ENCODE results near the gene NSMF.
"Not testable (repeated sequence)": the region's sequence is repeated elsewhere in the genome, so short reads cannot be mapped to it uniquely, and the experiment has no call there.

NSMF gene

GRCh38 chr9:137422604-137423513, 36.3 kb downstream of the NSMF start, which contains the start of the genes EXD3 and NOXA1:
TSS of gene EXD3 (minus strand) at chr9:137423162. CDS start at chr9:137395357, 27,805 bp downstream.
TSS of gene NOXA1 (plus strand) at chr9:137423393. CDS start at chr9:137423530, 137 bp downstream.
- DNase-seq (ENCODE audit: low spot score in 2 of 2), result peak; percentile 84 to 96
- in situ Hi-C loops (cut with MboI; ENCODE audit: low sequenced_read_pairs), result no loop called here

GRCh38 chr9:137421838-137422603, 37.1 kb downstream of the NSMF start:
- peak overlapping the region; percentile 67 for H3K4me3 ChIP-seq
- DNase-seq (ENCODE audit: low spot score in 2 of 2), result peak in 1 of 2 experiments; percentile 9
- 0 out of 2 replicates have a peak, but pooled peaks cover 3% of the 10 kb centered on the region for H3K36me3 ChIP-seq (replicated peaks)
- in situ Hi-C loops (cut with MboI; ENCODE audit: low sequenced_read_pairs), result no loop called here
- peaks cover 18% of the 10 kb centered on the region for H3K4me1 ChIP-seq
- H3K27me3 ChIP-seq (ENCODE audit: low read depth), result no peaks in the 10 kb centered on the region
- H3K9me3 ChIP-seq, result no peaks in the 10 kb centered on the region

More at GRCh38 chr9:137422604-137423513, 36.3 kb downstream of the NSMF start, which contains the start of the genes EXD3 and NOXA1:
- no peaks in the 10 kb centered on the region for H3K27me3 ChIP-seq (ENCODE audit: low read depth)
- H3K4me1 ChIP-seq, result peaks cover 10% of the 10 kb centered on the region
- peak within 1 kb of the TSS; percentile 67 for H3K4me3 ChIP-seq
- H3K9me3 ChIP-seq, result no peaks in the 10 kb centered on the region
- 0 out of 2 replicates have a peak, but pooled peaks cover 3% of the 10 kb centered on the region for H3K36me3 ChIP-seq (replicated peaks)

- no peaks in the 10 kb centered on the region for H3K9me3 ChIP-seq
- no peaks in the 10 kb centered on the region for H3K27me3 ChIP-seq (ENCODE audit: low read depth)
- H3K4me1 ChIP-seq, result peaks cover 18% of the 10 kb centered on the region
- H3K36me3 ChIP-seq (replicated peaks), result 0 out of 2 replicates have a peak, but pooled peaks cover 3% of the 10 kb centered on the region
- H3K4me3 ChIP-seq, result peak overlapping the region; percentile 31
- peak in 1 of 2 experiments; percentile 55 for DNase-seq (ENCODE audit: low spot score in 2 of 2)
- in situ Hi-C loops (cut with MboI; ENCODE audit: low sequenced_read_pairs), result no loop called here
Observed at GRCh38 chr9:137417161-137418021, 41.7 kb downstream of the NSMF start.

- no peaks in the 10 kb centered on the region for H3K27me3 ChIP-seq (ENCODE audit: low read depth)
- H3K36me3 ChIP-seq (replicated peaks), result 0 out of 2 replicates have a peak, but pooled peaks cover 3% of the 10 kb centered on the region
- DNase-seq (ENCODE audit: low spot score in 2 of 2), result no peak
- peaks cover 18% of the 10 kb centered on the region for H3K4me1 ChIP-seq
- in situ Hi-C loops (cut with MboI; ENCODE audit: low sequenced_read_pairs), result no loop called here
- H3K9me3 ChIP-seq, result no peaks in the 10 kb centered on the region
- H3K4me3 ChIP-seq, result peak overlapping the region; percentile 31; the same call in 1 of the 2 replicates
Observed at GRCh38 chr9:137416563-137417151, 42.5 kb downstream of the NSMF start.

- Histone ChIP-seq H3K27me3 (ENCODE audit: low read depth) (no peaks in the 10 kb centered on the region), H3K36me3 (replicated peaks) (0 out of 2 replicates have a peak, but pooled peaks cover 3% of the 10 kb centered on the region), H3K4me1 (peaks cover 18% of the 10 kb centered on the region), H3K9me3 (no peaks in the 10 kb centered on the region), H3K4me3 (no peak overlapping the region)
- in situ Hi-C loops (cut with MboI; ENCODE audit: low sequenced_read_pairs), result no loop called here
- DNase-seq (ENCODE audit: low spot score in 2 of 2), result no peak
Observed at GRCh38 chr9:137416006-137416562, 43.0 kb downstream of the NSMF start.

GRCh38 chr9:137415451-137415850, 43.7 kb downstream of the NSMF start:
- H3K4me1 ChIP-seq, result peaks cover 18% of the 10 kb centered on the region
- in situ Hi-C loops (cut with MboI; ENCODE audit: low sequenced_read_pairs), result no loop called here

GRCh38 chr9:137412431-137412830, 46.7 kb downstream of the NSMF start:
- Histone ChIP-seq H3K27me3 (ENCODE audit: low read depth) (no peaks in the 10 kb centered on the region), H3K4me1 (peaks cover 4% of the 10 kb centered on the region), H3K9me3 (no peaks in the 10 kb centered on the region), H3K36me3 (replicated peaks) (no peaks in the 10 kb centered on the region), H3K4me3 (no peak overlapping the region)
- no peak for DNase-seq (ENCODE audit: low spot score in 2 of 2)
- in situ Hi-C loops (cut with MboI; ENCODE audit: low sequenced_read_pairs), result no loop called here

More at GRCh38 chr9:137415451-137415850, 43.7 kb downstream of the NSMF start:
- Histone ChIP-seq H3K36me3 (replicated peaks) (no peaks in the 10 kb centered on the region), H3K27me3 (ENCODE audit: low read depth) (no peaks in the 10 kb centered on the region), H3K4me3 (no peak overlapping the region), H3K9me3 (no peaks in the 10 kb centered on the region)
- DNase-seq (ENCODE audit: low spot score in 2 of 2), result no peak

- no peaks in the 10 kb centered on the region for H3K9me3 ChIP-seq
- H3K36me3 ChIP-seq (replicated peaks), result no peaks in the 10 kb centered on the region
- H3K4me1 ChIP-seq, result no peaks in the 10 kb centered on the region
- in situ Hi-C loops (cut with MboI; ENCODE audit: low sequenced_read_pairs), result no loop called here
- no peak overlapping the region for H3K4me3 ChIP-seq
- H3K27me3 ChIP-seq (ENCODE audit: low read depth), result no peaks in the 10 kb centered on the region
- no peak for DNase-seq (ENCODE audit: low spot score in 2 of 2)
Observed at GRCh38 chr9:137411645-137412380, 47.3 kb downstream of the NSMF start.

GRCh38 chr9:137411260-137411644, 47.9 kb downstream of the NSMF start:
- DNase-seq (ENCODE audit: low spot score in 2 of 2), result no peak
- no peaks in the 10 kb centered on the region for H3K4me1 ChIP-seq
- in situ Hi-C loops (cut with MboI; ENCODE audit: low sequenced_read_pairs), result no loop called here

GRCh38 chr9:137410891-137411249, 48.3 kb downstream of the NSMF start:
- Histone ChIP-seq H3K36me3 (replicated peaks) (no peaks in the 10 kb centered on the region), H3K4me3 (no peak overlapping the region), H3K27me3 (ENCODE audit: low read depth) (no peaks in the 10 kb centered on the region), H3K9me3 (no peaks in the 10 kb centered on the region), H3K4me1 (no peaks in the 10 kb centered on the region)
- no peak for DNase-seq (ENCODE audit: low spot score in 2 of 2)
- in situ Hi-C loops (cut with MboI; ENCODE audit: low sequenced_read_pairs), result no loop called here

More at GRCh38 chr9:137411260-137411644, 47.9 kb downstream of the NSMF start:
- Histone ChIP-seq H3K9me3 (no peaks in the 10 kb centered on the region), H3K27me3 (ENCODE audit: low read depth) (no peaks in the 10 kb centered on the region), H3K4me3 (no peak overlapping the region), H3K36me3 (replicated peaks) (no peaks in the 10 kb centered on the region)

GRCh38 chr9:137410236-137410890, 48.8 kb downstream of the NSMF start:
- DNase-seq (ENCODE audit: low spot score in 2 of 2); in situ Hi-C loops (cut with MboI; ENCODE audit: low sequenced_read_pairs); H3K4me1 ChIP-seq; H3K4me3 ChIP-seq; H3K36me3 ChIP-seq (replicated peaks); H3K9me3 ChIP-seq; H3K27me3 ChIP-seq (ENCODE audit: low read depth): not testable (repeated sequence)
